IMR-90 (cell line): ENCODE data around the gene ITPR3. TPM values are rescaled to one million over a fixed set of nuclear protein-coding genes. Genes with fewer than 3 reads are reported as not detected.

Source experiments
- ATAC-seq: fragments of 200-7000 bp; cut with Tn5 transposase; 2 replicates; pipeline ENCODE4 v1.9.1; 2020; ENCODE audit warnings: low read depth, mild to moderate bottlenecking, moderate library complexity
- BruUV-seq: library from RNA; stranded (reverse); fragments of 400-500 nt; replicated peaks from 2 replicates; lab custom pipeline; 2021; lab: Mats Ljungman, UMichigan
- CTCF ChIA-PET: fragments of 300-600 bp; formaldehyde crosslinking; extraction: SDS; loops from one replicate; lab custom pipeline; 2021; ENCODE audit warnings: antibody characterized with exemption; lab: Yijun Ruan, JAX
- POLR2A ChIA-PET: fragments of 300-600 bp; sonication (Branson Sonifier 250); formaldehyde crosslinking; loops from one replicate; lab custom pipeline; 2022; ENCODE audit warnings: antibody characterized with exemption; ENCODE audit not compliant: unreplicated experiment; lab: Charles Lee
- DNase-seq: peaks from one replicate; pipeline ENCODE4 v3.0.0; 2013
- H2AFZ ChIP-seq: replicated peaks from 2 replicates; pipeline ENCODE3; 2013; ENCODE audit warnings: low read length, mild to moderate bottlenecking; ENCODE audit not compliant: poor library complexity
- H2AK5ac ChIP-seq: 2 replicates; pipeline ENCODE4 v1.6.1; 2013; ENCODE audit warnings: low read depth, low read length, inconsistent platforms
- H2AK9ac ChIP-seq: replicated peaks from 2 replicates; pipeline ENCODE3; 2013; ENCODE audit warnings: mild to moderate bottlenecking, low read depth, low read length, moderate library complexity; ENCODE audit not compliant: poor library complexity
- H2BK120ac ChIP-seq: 2 replicates; pipeline ENCODE4 v1.6.1; 2013; ENCODE audit warnings: low read depth, low read length, inconsistent platforms
- H2BK15ac ChIP-seq: 3 replicates; pipeline ENCODE4 v1.6.1; 2013; ENCODE audit warnings: low read depth, low read length, inconsistent platforms
- H2BK20ac ChIP-seq: 2 replicates; pipeline ENCODE4 v1.6.1; 2013; ENCODE audit warnings: low read depth, mild to moderate bottlenecking, inconsistent platforms, low read length, moderate library complexity
- H2BK5ac ChIP-seq: 2 replicates; pipeline ENCODE4 v1.6.1; 2013; ENCODE audit warnings: mild to moderate bottlenecking, low read depth, low read length, inconsistent platforms; ENCODE audit not compliant: poor library complexity, severe bottlenecking
- H3K14ac ChIP-seq: replicated peaks from 2 replicates; pipeline ENCODE4 v1.6.1; 2013; ENCODE audit warnings: low read depth, low read length, inconsistent platforms
- H3K18ac ChIP-seq: 2 replicates; pipeline ENCODE4 v1.6.1; 2013; ENCODE audit warnings: low read depth, low read length, control low read depth
- H3K23ac ChIP-seq: 2 replicates; pipeline ENCODE4 v1.6.1; 2013; ENCODE audit warnings: low read depth, low read length, inconsistent platforms
- H3K27ac ChIP-seq: 2 replicates; pipeline ENCODE4 v1.5.1; 2013; ENCODE audit warnings: mild to moderate bottlenecking, control low read depth, low read length; ENCODE audit not compliant: insufficient read depth
- H3K27me3 ChIP-seq: 2 replicates; pipeline ENCODE4 v1.6.1; 2013; ENCODE audit warnings: low read length; ENCODE audit not compliant: control insufficient read depth, insufficient read depth
- H3K36me3 ChIP-seq: 2 replicates; pipeline ENCODE4 v1.6.1; 2013; ENCODE audit warnings: low read length, mixed read lengths; ENCODE audit not compliant: control insufficient read depth, insufficient read depth
- H3K4ac ChIP-seq: 2 replicates; pipeline ENCODE4 v1.6.1; 2013; ENCODE audit warnings: low read depth, low read length, inconsistent platforms
- H3K4me1 ChIP-seq: 2 replicates; pipeline ENCODE4 v1.6.1; 2013; ENCODE audit warnings: low read length, mixed read lengths; ENCODE audit not compliant: control insufficient read depth, insufficient read depth
- H3K4me2 ChIP-seq: 2 replicates; pipeline ENCODE4 v1.6.1; 2013; ENCODE audit warnings: low read depth, mild to moderate bottlenecking, control low read depth, low read length, moderate library complexity
- H3K4me3 ChIP-seq: 2 replicates; pipeline ENCODE4 v1.5.1; 2013; ENCODE audit warnings: low read depth, mild to moderate bottlenecking, control low read depth, low read length, moderate library complexity; ENCODE audit not compliant: insufficient read depth
- H3K56ac ChIP-seq: 2 replicates; pipeline ENCODE4 v1.6.1; 2013; ENCODE audit warnings: low read length, inconsistent platforms; ENCODE audit not compliant: insufficient read depth; ENCODE audit errors: extremely low read depth
- H3K79me1 ChIP-seq, 2 experiments: 2 replicates each; pipeline ENCODE4 v1.6.1; 2013; ENCODE audit warnings: low read length in 2 of 2, inconsistent platforms in 1 of 2, low read depth in 1 of 2
- H3K9ac ChIP-seq: 2 replicates; pipeline ENCODE4 v1.6.1; 2013; ENCODE audit warnings: low read depth, low read length, control low read depth
- H3K9me1 ChIP-seq: 2 replicates; pipeline ENCODE4 v1.6.1; 2013; ENCODE audit warnings: low read length, inconsistent platforms; ENCODE audit not compliant: insufficient read depth
- H3K9me3 ChIP-seq: 2 replicates; pipeline ENCODE4 v1.6.1; 2013; ENCODE audit warnings: low read length; ENCODE audit not compliant: control insufficient read depth, insufficient read depth
- H4K20me1 ChIP-seq: 2 replicates; pipeline ENCODE4 v1.6.1; 2013; ENCODE audit warnings: low read length, inconsistent platforms; ENCODE audit not compliant: insufficient read depth
- H4K5ac ChIP-seq: 2 replicates; pipeline ENCODE4 v1.6.1; 2013; ENCODE audit warnings: mild to moderate bottlenecking, low read depth, low read length, control low read depth
- H4K8ac ChIP-seq, 2 experiments: 2 replicates each; pipeline ENCODE4 v1.6.1; 2013; ENCODE audit warnings: low read depth in 2 of 2, low read length in 2 of 2, control low read depth in 1 of 2, inconsistent platforms in 1 of 2
- H4K91ac ChIP-seq: 2 replicates; pipeline ENCODE4 v1.6.1; 2013; ENCODE audit warnings: low read depth, low read length, inconsistent platforms; ENCODE audit not compliant: insufficient read depth
- CTCF ChIP-seq: conservative IDR thresholded peaks from 2 replicates; pipeline ENCODE4 v1.5.1; 2012; ENCODE audit warnings: mild to moderate bottlenecking, low read depth, low read length, improper control_type of control experiment
- WGBS, 2 experiments: methylation state at CpG; one replicate each; pipeline versions ENCODE4 v1.1.5 to v1.1.7; 2013; ENCODE audit warnings: missing lambda C conversion rate in 2 of 2; ENCODE audit not compliant: insufficient read length in 1 of 2; ENCODE audit errors: extremely low coverage in 2 of 2; 5-methylcytosine and 5-hydroxymethylcytosine counted together
- dilution Hi-C: fragments of 300-500 bp; cut with HindIII; formaldehyde crosslinking; loops from one replicate; pipeline ENCODE4 v1.14.3; 2018; ENCODE audit warnings: low sequenced_read_pairs; ENCODE audit not compliant: unreplicated experiment
- in situ Hi-C: fragments of 300-500 bp; cut with MboI; formaldehyde crosslinking; loops from 3 replicates; pipeline ENCODE4 v1.14.3; 2019; ENCODE audit warnings: low sequenced_read_pairs, inconsistent platforms, mixed read lengths
- intact Hi-C: fragments of 100-400 bp; cut with micrococcal nuclease; formaldehyde crosslinking; loops from 2 replicates; pipeline ENCODE4 v1.10.0; 2022
- polyA plus RNA-seq, 3 experiments: library from polyadenylated mRNA; depleted of rRNA; stranded (reverse); fragments of >200 nt; gene quantifications; 2 replicates each; pipeline ENCODE4 v1.2.3, GENCODE V29; 2012; ENCODE audit warnings: low replicate concordance in 1 of 3
- total RNA-seq: library from RNA; depleted of rRNA; stranded (reverse); fragments of >200 nt; gene quantifications from 2 replicates; pipeline ENCODE4 v1.2.3, GENCODE V29; 2012
- TF ChIP-seq, protein P1 (sequence below): fragments of 150-350 bp; IDR thresholded peaks from 2 replicates; pipeline ENCODE4 v1.6.1; 2016; ENCODE audit warnings: low read depth, mild to moderate bottlenecking, low read length, moderate library complexity, borderline replicate concordance

The ITPR3 gene
- total and polyA plus RNA-seq, 2 of the 4 experiments (the other 2 are of a cell fraction) = 1.6 to 3.7 TPM

DNA sequence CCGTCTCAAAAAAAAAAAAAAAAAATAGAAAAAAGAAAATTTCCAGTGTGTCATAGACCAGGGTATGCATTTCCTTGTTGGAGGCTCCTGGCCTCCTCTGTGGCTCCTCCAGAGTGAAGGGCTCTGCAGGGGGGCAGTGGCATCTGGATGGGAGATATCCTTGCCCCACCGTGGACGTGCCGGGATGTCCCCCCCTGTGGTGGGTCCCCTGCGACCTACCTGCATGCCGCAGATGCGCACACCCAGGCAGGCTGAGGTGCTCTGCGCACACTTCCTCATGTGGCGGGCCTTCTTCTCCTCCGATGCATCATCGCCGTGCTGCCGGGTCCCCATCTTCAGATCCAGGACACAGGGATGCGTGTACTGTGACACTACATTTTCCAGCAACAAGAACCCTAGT, 104.1 kb downstream of the ITPR3 start:
- H4K5ac ChIP-seq = no peak overlapping the region
- H3K9ac ChIP-seq = no peak overlapping the region
- no peak overlapping the region for H2BK15ac ChIP-seq
- intact Hi-C loops (no loop called here), in situ Hi-C loops (no loop called here), dilution Hi-C loops (no loop called here)
- ATAC-seq = no peak
- H3K4ac ChIP-seq = no peak overlapping the region
- H4K20me1 ChIP-seq = no peaks in the 10 kb centered on the region
- no peak overlapping the region for H2BK5ac ChIP-seq
- no peak overlapping the region for H3K27ac ChIP-seq
- TF ChIP-seq, protein P1, sequence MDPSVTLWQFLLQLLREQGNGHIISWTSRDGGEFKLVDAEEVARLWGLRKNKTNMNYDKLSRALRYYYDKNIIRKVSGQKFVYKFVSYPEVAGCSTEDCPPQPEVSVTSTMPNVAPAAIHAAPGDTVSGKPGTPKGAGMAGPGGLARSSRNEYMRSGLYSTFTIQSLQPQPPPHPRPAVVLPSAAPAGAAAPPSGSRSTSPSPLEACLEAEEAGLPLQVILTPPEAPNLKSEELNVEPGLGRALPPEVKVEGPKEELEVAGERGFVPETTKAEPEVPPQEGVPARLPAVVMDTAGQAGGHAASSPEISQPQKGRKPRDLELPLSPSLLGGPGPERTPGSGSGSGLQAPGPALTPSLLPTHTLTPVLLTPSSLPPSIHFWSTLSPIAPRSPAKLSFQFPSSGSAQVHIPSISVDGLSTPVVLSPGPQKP = no peak
- TF ChIP-seq CTCF = no peak
- no peak overlapping the region for H3K4me3 ChIP-seq
- no peak overlapping the region for H3K4me2 ChIP-seq
- H4K91ac ChIP-seq = no peak overlapping the region
- H3K56ac ChIP-seq = no peak overlapping the region
- no peak for DNase-seq
- no peak overlapping the region for H2AK5ac ChIP-seq
- H3K23ac ChIP-seq = no peak overlapping the region
- H2AFZ ChIP-seq = no peak overlapping the region
- no peak overlapping the region for H3K14ac ChIP-seq
- no TSS peak for BruUV-seq
- H3K4me1 ChIP-seq = no peaks in the 10 kb centered on the region
- H3K9me3 ChIP-seq = no peaks in the 10 kb centered on the region
- H4K8ac ChIP-seq = no peak overlapping the region
- POLR2A ChIA-PET = no interaction called here
- no peaks in the 10 kb centered on the region for H3K36me3 ChIP-seq
- CTCF ChIA-PET = interaction anchor here (2.8 kb wide), 1 partner anchor 14 kb away, joined by 10 read pairs; the partner anchor contains the start of gene UQCC2
- no CpG with 5 or more reads among the region's 14 CpGs for WGBS, 2 experiments
- H2BK20ac ChIP-seq = no peak overlapping the region
- H2AK9ac ChIP-seq = no peak overlapping the region
- H3K9me1 ChIP-seq = no peaks in the 10 kb centered on the region
- H3K18ac ChIP-seq = no peak overlapping the region
- peaks cover 46% of the 10 kb centered on the region for H3K27me3 ChIP-seq
- H3K79me1 ChIP-seq = no peaks in the 10 kb centered on the region
- H2BK120ac ChIP-seq = no peak overlapping the region
